Coronary artery (tissue), 2 donors: ENCODE results near the gene SHC2.

Experiments used
- DNase-seq: peaks from one replicate; pipeline ENCODE4 v3.0.0-alpha.2; 2017; ENCODE audit warnings: low spot score
- H3K27ac ChIP-seq, 2 donors: fragments of 200-600 bp; sonication (generic); one replicate each; pipeline ENCODE4 v1.5.1; 2016 to 2019
- H3K4me3 ChIP-seq: fragments of 200-600 bp; sonication (generic); 2 replicates; pipeline ENCODE4 v1.5.1; 2016; ENCODE audit warnings: mild to moderate bottlenecking, moderate library complexity
- CTCF ChIP-seq: fragments of 200-600 bp; sonication (generic); IDR thresholded peaks from one replicate; pipeline ENCODE4 v1.5.1; 2019; ENCODE audit warnings: antibody characterized with exemption

Gene SHC2

DNA sequence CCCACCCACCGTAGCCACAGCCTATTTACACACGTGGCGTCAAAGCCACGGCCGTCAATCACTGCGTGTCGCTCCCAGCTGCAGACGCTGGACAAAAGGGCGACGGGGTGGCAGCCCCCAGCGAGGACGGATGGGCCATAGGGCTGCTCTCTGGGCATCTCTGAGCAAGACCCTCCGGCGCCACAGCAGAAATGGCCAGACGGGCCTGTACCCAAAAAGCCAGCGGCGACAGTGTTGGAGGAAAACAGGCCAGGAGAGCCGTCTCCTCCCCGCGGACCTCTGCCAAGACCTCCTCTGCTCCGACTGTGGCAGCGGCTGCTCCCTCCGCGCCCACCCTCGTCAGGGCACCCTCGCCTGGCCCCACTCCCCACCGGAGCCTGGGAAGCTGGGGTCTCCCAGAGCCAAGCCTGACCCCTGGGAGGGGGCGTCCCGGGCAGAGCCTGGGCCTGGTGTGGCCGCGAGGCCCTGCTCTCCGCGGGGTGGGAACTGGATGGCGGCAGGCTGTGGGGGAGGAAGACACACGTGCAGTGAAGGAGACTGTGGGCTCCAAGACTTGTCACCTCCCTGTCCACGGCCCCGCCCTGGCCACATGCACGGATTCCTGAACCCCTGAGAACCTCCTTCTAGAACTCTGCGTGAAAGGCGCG is 54.6 kb downstream of the SHC2 start:
- H3K4me3 ChIP-seq: no peak overlapping the region
- H3K27ac ChIP-seq: no peak overlapping the region
- no peak for DNase-seq
- TF ChIP-seq CTCF: no peak

DNA sequence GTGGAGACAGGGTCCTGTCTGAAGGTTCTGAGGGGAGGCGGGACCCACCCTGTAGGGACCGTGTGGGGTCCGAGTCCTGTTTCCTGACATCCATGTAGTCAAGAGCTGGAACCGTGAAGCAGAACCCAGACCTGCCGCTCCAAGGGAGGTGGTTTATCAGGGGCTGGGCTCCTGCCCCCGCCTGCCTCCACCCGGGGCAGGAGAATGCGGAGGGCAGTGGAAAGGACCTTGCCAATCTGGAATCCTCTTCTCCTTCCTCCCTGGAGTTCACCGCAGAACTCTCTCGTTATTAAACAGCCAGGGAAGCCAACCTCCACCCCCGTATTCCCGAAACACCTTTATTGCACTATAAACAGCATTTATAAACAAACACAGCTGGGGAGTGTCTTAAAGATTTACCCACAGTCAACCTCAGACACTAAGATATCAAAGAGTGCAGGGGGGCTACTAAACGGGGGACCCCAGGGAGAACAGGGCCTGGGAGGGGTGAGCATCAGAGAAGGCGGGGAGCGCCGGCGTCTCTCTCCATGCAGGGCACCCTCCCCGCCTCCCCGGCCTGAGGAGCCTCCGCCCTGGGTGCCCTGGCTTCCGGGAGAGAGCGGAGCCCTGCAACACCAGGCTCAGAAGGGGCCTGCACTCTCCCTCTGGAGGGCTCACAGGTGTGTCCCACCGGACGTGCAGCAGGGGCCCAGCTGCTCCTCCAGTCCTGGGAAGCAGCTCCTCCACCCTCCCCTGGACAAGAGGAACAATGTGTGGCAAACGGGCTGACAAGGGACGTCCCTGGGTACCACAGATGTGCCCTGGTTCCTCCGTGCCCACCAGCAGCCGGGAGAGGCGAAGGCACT is 55.5 kb downstream of the SHC2 start:
- no peak for DNase-seq
- Histone ChIP-seq H3K27ac (no peak overlapping the region), H3K4me3 (no peak overlapping the region)
- TF ChIP-seq CTCF: no peak

- no peak for DNase-seq
- Histone ChIP-seq H3K27ac (no peak overlapping the region), H3K4me3 (no peak overlapping the region)
- no peak for TF ChIP-seq CTCF
These were observed 57.4 kb downstream of the SHC2 start for GRCh38 chr19:403221-404027.

DNA sequence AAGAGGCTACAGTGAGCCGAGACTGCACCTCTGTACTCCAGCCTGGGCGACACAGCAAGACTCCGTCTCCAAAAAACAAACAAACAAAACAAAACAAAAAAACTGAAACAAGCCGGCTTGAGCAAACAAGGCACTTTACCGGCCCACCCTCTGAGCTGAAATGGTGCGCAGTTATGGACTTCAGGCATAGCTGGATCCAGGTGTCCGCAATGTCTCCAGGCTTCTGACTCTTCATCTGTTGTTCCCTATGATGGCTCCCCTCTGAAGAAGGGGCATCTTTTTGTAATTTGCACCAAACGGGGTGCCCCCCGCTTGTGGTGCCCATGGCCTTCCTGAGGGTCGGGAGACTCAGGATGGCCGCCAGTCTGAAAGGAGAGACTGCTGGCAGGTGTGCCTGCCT is 58.0 kb downstream of the SHC2 start:
- TF ChIP-seq CTCF: no peak
- Histone ChIP-seq H3K4me3 (no peak overlapping the region), H3K27ac (no peak overlapping the region)
- DNase-seq: no peak

DNA sequence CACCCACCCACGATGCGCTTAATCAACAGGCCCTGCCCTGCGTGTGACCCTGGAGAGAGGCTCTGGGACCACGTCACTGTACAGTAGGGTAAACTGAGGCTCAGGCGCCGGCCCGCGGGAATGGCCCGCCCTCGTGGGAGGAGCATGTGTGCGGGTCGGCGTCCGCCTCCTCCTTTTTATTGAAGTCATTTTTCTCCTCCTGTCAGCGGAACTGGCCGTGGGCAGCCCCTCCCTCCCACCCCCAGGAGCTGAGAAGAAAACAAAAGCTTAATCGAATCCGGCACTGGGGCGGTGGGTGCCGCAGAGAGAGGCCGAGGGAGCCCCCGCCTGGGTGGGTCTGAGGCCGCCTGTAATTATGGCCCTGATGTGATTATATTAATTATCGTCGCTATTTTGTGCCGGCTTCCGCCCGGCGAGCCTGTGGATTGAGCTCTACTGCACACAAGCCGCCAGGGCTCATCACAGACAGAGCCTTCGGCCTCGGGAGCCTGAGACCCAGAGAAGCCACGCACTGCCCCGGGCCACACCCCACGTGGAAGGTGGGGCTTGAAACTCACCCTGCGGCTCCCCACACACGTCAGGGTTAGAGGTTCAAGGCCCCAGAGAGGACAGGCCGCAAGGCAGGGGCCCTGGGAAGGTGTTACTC is 58.8 kb downstream of the SHC2 start:
- TF ChIP-seq CTCF: no peak
- Histone ChIP-seq H3K4me3 (no peak overlapping the region), H3K27ac (no peak overlapping the region)
- no peak for DNase-seq

DNA sequence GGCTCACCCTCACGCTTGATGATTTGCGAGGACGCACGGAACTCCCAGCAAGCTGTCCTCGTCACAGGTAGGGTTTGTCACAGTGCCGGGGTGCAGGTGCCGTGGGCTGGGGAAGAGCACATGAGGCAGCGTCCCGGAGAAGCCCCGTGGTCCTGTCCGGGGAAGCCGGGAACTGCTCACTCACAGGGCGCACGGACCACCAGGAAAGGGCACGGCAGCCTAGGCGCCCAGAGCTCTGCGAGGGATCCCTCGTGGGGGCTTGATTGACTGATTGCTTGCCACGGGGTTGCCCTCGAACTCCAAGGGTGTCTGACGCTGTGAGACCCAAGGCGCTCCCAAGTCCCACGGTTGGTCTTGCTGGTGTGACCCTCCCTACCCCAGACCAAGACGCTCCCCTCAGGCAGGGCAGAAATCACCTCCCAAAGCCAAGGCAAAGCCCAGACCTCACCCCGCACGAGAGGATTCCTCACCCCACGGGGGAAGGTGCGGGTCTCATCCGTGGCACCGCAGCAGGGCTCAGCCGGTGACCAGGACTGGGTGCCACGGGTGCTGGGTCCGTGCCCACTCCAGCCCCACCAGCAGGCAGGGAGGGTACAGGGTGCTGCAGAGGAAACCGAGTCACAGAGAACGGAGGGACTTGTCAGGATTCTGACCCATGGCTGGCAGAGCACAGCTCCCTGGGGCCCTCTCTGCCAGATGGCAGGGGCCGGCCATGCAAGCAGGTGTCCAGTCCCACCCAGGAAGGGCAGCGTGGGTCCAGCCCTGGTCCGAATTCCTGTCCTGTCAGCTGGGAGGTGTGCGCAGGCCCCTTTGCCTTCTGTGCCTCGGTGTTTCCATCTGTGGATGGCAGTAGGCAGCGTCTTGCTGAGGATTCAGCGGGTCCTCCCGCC is 59.6 kb downstream of the SHC2 start:
- no peak for DNase-seq
- H3K27ac ChIP-seq: no peak overlapping the region
- TF ChIP-seq CTCF: no peak
- H3K4me3 ChIP-seq: no peak overlapping the region
